HG02884 (cell line): Measurements from ENCODE around the gene OR7C1.
"Not testable (repeated sequence)": the region's sequence is repeated elsewhere in the genome, so short reads cannot be mapped to it uniquely, and the experiment has no call there.

ENCODE experiments used
- ATAC-seq: cut with Tn5 transposase; IDR thresholded peaks from one replicate; pipeline ENCODE4 v1.9.1; 2021; ENCODE audit warnings: mild to moderate bottlenecking, moderate library complexity; ENCODE audit not compliant: unreplicated experiment

Gene OR7C1

GRCh38 chr19:14785102-14785793, 49.7 kb downstream of the OR7C1 start:
- not testable (repeated sequence) for ATAC-seq

DNA sequence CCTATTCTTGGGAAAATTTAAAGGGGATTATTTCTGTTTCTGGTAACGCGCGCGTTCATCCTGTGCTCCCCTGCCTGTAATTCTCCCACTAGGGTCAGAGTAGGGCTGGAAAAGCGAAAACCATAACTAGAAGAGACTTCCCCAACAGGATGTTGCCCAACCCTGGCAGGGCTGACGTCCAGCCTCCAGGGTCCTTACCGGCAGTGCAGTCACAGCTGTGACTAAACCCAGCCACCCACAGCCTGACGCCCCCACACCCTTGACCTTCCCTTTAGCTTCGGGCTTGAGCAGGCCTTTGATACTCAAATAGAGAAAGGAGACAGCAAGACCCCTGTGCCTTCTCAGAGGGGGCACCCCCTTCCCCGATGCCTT, 50.3 kb downstream of the OR7C1 start:
- ATAC-seq: not testable (repeated sequence)

DNA sequence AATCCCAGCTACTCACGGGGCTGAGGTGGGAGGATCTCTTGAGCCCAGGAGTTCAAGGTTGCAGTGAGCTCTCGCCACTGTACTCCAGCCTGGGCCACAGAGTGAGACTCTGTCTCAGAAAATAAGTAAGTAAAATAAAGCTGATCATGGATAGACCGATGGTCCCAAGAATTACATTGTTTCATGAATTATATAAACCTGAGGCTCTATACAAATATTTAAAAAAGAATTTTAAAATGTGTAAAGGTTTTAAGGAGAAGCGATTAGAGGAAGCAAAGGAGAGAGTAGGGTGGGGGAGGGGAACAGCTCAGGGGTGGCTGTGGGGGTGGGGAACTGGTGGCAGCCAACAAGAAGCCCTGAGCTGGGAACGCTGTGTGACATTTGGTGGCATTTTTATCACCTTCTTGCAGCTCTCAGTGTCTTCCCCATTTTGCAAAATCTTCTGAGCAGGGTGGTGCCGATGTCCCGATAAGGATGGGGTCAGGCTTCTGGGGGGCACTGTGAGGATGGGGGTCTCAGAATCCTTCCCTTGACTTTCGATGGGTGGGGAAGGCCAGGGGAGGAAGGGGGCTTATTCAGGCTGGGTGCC, 51.5 kb downstream of the OR7C1 start:
- ATAC-seq: not testable (repeated sequence)

DNA sequence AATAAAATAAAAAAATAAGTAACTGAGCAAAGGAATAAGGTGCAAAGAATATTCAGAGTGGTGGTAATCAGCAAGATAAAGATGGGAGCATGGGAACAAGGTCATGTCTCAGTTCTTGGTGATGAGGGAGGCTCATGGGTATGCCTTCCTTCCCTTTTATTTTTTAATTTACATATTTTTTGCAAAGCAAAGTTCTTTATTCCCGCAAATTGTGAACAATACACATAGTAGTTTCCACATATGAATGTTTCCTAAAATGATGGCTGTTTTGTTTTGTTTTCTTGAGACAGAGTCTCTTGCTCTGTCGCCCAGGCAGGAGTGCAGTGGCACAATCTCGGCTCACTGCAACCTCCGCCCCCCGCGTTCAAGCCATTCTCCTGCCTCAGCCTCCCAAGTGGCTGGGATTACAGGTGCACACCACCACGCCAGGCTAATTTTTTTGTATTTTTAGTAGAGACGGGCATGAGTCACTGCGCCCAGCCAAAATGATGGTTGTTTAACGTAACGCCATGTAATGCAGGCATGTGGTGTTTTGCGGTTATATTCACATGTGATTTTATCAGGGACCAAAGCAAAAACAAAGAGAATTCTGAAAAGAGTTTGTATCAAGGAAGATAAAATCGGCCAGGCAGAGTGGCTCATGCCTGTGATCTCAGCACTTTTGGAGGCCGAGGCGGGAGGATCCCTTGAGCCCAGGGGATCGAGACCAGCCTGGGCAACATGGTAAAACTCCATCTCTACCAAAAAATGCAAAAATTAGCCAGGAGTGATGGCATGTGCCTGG, 52.2 kb downstream of the OR7C1 start:
- ATAC-seq: no peak

- not testable (repeated sequence) for ATAC-seq
These were observed 53.1 kb downstream of the OR7C1 start for GRCh38 chr19:14781713-14782536.

GRCh38 chr19:14780622-14781225, 54.3 kb downstream of the OR7C1 start:
- not testable (repeated sequence) for ATAC-seq

GRCh38 chr19:14779151-14779550, 55.8 kb downstream of the OR7C1 start:
- no peak for ATAC-seq

GRCh38 chr19:14778110-14778845, 56.7 kb downstream of the OR7C1 start, which contains the start of gene ADGRE2:
TSS of gene ADGRE2 (minus strand) at chr19:14778560. CDS start at chr19:14776756, 1,804 bp downstream.
- not testable (repeated sequence) for ATAC-seq

DNA sequence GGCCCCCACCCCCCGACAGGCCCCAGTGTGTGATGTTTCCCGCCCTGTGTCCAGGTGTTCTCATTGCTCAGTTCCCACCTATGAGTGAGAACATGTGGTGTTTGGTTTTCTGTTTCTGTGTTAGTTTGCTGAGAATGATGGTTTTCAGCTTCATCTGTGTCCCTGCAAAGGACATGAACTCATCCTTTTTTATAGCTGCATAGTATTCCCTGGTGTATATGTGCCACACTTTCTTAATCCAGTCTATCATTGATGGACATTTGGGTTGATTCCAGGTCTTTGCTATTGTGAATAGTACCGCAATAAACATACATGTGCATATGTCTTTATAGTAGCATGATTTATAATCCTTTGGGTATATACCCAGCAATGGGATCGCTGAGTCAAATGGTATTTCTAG, 57.3 kb downstream of the OR7C1 start:
- not testable (repeated sequence) for ATAC-seq

GRCh38 chr19:14775869-14776586, 59.0 kb downstream of the OR7C1 start:
- ATAC-seq: no peak

DNA sequence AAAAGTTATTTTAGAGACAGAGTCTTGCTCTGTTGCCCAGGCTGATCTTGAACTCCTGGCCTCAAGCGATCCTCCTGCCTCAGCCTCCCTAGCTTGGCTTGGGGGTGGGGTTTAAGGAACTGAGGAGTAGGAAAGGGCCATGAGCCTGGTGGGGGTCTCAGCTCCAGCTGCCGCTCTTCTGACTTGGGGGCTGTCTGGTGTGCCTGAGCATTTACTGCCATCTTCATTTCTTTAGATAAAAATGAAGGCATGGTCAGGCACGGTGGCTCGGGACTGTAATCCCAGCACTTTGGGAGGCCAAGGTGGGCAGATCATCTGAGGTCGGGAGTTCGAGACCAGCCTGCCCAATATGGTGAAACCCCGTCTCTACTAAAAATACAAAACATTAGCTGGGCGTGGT, 59.7 kb downstream of the OR7C1 start:
- not testable (repeated sequence) for ATAC-seq

DNA sequence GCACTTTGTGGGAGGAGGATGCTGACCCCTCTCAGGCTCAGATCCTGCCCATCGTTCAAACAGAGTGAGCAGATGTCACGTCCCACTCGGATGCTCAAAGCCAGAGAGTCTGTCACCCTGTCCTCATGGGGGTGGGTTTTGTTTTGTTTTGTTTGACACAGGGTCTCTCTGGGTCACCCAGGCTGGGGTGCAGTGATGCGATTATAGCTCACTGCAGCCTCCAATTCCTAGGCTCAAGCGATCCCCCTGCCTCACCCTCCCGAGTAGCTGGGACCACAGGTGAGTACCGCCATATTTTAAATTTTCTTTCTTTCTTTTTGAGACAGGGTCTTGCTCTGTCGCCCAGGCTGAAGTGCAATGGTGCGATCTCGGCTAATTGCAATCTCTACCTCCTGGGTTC, 60.6 kb downstream of the OR7C1 start:
- no peak for ATAC-seq

GRCh38 chr19:14773722-14774121, 61.3 kb downstream of the OR7C1 start:
- ATAC-seq: not testable (repeated sequence)

GRCh38 chr19:14772995-14773394, 62.0 kb downstream of the OR7C1 start:
- no peak for ATAC-seq

GRCh38 chr19:14772467-14772866, 62.5 kb downstream of the OR7C1 start:
- no peak for ATAC-seq

GRCh38 chr19:14770944-14771839, 63.8 kb downstream of the OR7C1 start:
- ATAC-seq: no peak

DNA sequence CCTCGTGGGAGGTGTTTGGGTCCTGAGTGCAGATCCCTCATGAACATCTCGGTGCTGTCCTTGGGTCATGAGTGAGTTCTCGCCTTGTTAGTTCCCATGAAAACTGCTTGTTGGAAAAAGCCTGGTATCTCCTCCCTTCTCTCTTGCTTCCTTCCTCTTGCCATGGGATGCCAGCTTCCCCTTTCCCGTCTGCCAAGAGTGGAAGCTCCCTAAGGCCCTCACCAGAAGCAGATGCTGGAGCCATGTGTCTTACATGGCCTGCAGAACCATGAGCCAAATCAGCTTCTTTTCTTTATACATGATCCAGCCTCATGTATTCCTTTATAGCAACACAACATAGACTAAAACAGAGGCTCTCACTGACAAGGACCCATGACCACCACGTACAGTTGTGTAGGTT, 64.8 kb downstream of the OR7C1 start:
- no peak for ATAC-seq

DNA sequence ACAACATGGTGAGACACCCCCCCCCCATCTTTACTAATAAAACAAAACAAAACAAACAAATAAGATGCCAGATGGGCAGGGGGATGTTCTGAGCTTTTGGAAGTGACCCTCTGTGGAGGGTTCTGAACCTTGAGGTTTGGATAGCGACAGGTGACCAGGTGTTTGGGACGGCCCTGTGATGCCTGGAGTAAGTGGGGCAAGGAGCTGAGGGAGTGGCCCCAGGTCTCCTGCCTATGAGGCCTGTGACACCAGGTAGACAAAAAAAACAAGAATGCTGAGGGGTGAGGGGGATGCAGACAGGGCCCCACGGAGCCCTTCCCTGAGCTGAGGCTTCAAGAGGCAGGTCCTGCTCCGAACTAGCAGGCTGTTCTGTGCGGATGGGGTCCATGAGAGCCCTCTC, 65.8 kb downstream of the OR7C1 start:
- ATAC-seq: no peak
